GM12878 (cell line): ENCODE measurements around the gene PLRG1. TPM values are rescaled to one million over a fixed set of nuclear protein-coding genes. Genes with fewer than 3 reads are reported as not detected.

Experiments used
- ATAC-seq: fragments of 200-7000 bp; cut with Tn5 transposase; 3 replicates; pipeline ENCODE4 v1.9.1; 2020; ENCODE audit warnings: mild to moderate bottlenecking, moderate library complexity
- BruUV-seq: library from RNA; stranded (reverse); fragments of 400-500 nt; replicated peaks from 2 replicates; lab custom pipeline; 2021; lab: Mats Ljungman, UMichigan
- CTCF ChIA-PET: fragments of 300-600 bp; sonication (Branson Sonifier 250); formaldehyde crosslinking; extraction: SDS; loops from one replicate; lab custom pipeline; 2021; ENCODE audit warnings: inconsistent platforms; lab: Yijun Ruan, JAX
- POLR2A ChIA-PET: fragments of 350-600 bp; formaldehyde crosslinking; extraction: SDS; loops from one replicate; lab custom pipeline; 2021; ENCODE audit warnings: inconsistent platforms; lab: Charles Lee
- RAD21 ChIA-PET: fragments of 300-600 bp; sonication (Branson Sonifier 250); formaldehyde crosslinking; loops from one replicate; lab custom pipeline; 2023; ENCODE audit warnings: antibody characterized with exemption; ENCODE audit not compliant: unreplicated experiment; lab: Charles Lee
- SMC1A ChIA-PET: fragments of 300-600 bp; sonication (Branson Sonifier 250); formaldehyde crosslinking; loops from one replicate; lab custom pipeline; 2023; ENCODE audit not compliant: unreplicated experiment, uncharacterized antibody; lab: Charles Lee
- DNase-seq: peaks from one replicate; pipeline ENCODE4 v3.0.0-alpha.2; 2011; ENCODE audit warnings: low read depth, low spot score
- FAIRE-seq: peaks from 3 replicates; lab custom pipeline; 2011; peaks lifted over from hg19 to GRCh38; lab: Jason Lieb, UNC
- H2AFZ ChIP-seq: 2 replicates; pipeline ENCODE4 v1.6.0; 2011; ENCODE audit warnings: low read depth, low read length, control low read depth; ENCODE audit not compliant: control insufficient read depth
- H3K27ac ChIP-seq: 2 replicates; pipeline ENCODE4 v1.5.1; 2011; ENCODE audit warnings: control low read depth; ENCODE audit not compliant: control insufficient read depth, insufficient read depth
- H3K27me3 ChIP-seq, 2 experiments: replicated peaks in 1 of 2; 2 replicates each; pipeline versions ENCODE4 v1.6.0 to v1.6.1; 2011; ENCODE audit warnings: low read length in 1 of 2; ENCODE audit not compliant: control insufficient read depth in 2 of 2, insufficient read depth in 2 of 2
- H3K36me3 ChIP-seq, 2 experiments: 2 replicates each; pipeline ENCODE4 v1.5.1; 2011; ENCODE audit warnings: low read length in 1 of 2; ENCODE audit not compliant: control insufficient read depth in 2 of 2, insufficient read depth in 2 of 2
- H3K4me1 ChIP-seq: 2 replicates; pipeline ENCODE4 v1.6.1; 2011; ENCODE audit warnings: mild to moderate bottlenecking, low read length, moderate library complexity, mixed read lengths; ENCODE audit not compliant: control insufficient read depth, insufficient read depth
- H3K4me2 ChIP-seq: 2 replicates; pipeline ENCODE4 v1.6.0; 2011; ENCODE audit warnings: control low read depth; ENCODE audit not compliant: control insufficient read depth, insufficient read depth
- H3K4me3 ChIP-seq: fragments of 200-600 bp; sonication (generic); 2 replicates; pipeline ENCODE4 v1.5.1; 2016
- H3K79me2 ChIP-seq: 2 replicates; pipeline ENCODE4 v1.6.0; 2011; ENCODE audit warnings: low read length; ENCODE audit not compliant: control insufficient read depth, insufficient read depth
- H3K9ac ChIP-seq: 2 replicates; pipeline ENCODE4 v1.8.0; 2011; ENCODE audit warnings: low read length, control low read depth, mixed read lengths; ENCODE audit not compliant: control insufficient read depth, insufficient read depth
- H3K9me3 ChIP-seq: replicated peaks from 3 replicates; pipeline ENCODE4 v1.5.1; 2011; ENCODE audit warnings: mild to moderate bottlenecking, low read length; ENCODE audit not compliant: control insufficient read depth, insufficient read depth
- H4K20me1 ChIP-seq: 2 replicates; pipeline ENCODE4 v1.6.0; 2011; ENCODE audit not compliant: control insufficient read depth, insufficient read depth
- CBFB ChIP-seq: IDR thresholded peaks from 2 replicates; pipeline ENCODE4 v1.6.1; 2016; ENCODE audit warnings: antibody characterized with exemption, low read depth
- DPF2 ChIP-seq: fragments of 450-650 bp; IDR thresholded peaks from 2 replicates; pipeline ENCODE4 v1.6.1; 2017; ENCODE audit warnings: mild to moderate bottlenecking
- E4F1 ChIP-seq: fragments of 450-650 bp; IDR thresholded peaks from 2 replicates; pipeline ENCODE4 v1.6.1; 2018; ENCODE audit warnings: borderline replicate concordance, mild to moderate bottlenecking; ENCODE audit not compliant: partially characterized antibody
- ELK1 ChIP-seq: IDR thresholded peaks from 2 replicates; pipeline ENCODE4 v1.6.1; 2012; ENCODE audit warnings: low read depth, low read length, improper control_type of control experiment
- FOS ChIP-seq: IDR thresholded peaks from 3 replicates; pipeline ENCODE4 v1.6.1; 2011; ENCODE audit warnings: borderline replicate concordance; ENCODE audit not compliant: insufficient read length; ENCODE audit errors: extremely low read depth
- FOXM1 ChIP-seq: IDR thresholded peaks from 2 replicates; pipeline ENCODE4 v1.6.1; 2012; ENCODE audit warnings: low read depth, mild to moderate bottlenecking, inconsistent platforms, low read length, moderate library complexity
- HDAC6 ChIP-seq: fragments of 200-600 bp; sonication (generic); IDR thresholded peaks from one replicate; pipeline ENCODE4 v1.8.0; 2017; ENCODE audit warnings: antibody characterized with exemption; ENCODE audit not compliant: unreplicated experiment
- KDM1A ChIP-seq: fragments of 200-600 bp; sonication (generic); IDR thresholded peaks from 2 replicates; pipeline ENCODE4 v1.6.1; 2016; ENCODE audit warnings: borderline replicate concordance
- MYB ChIP-seq: fragments of 150-350 bp; IDR thresholded peaks from 2 replicates; pipeline ENCODE4 v1.6.1; 2014; ENCODE audit warnings: mild to moderate bottlenecking, low read depth, low read length, borderline replicate concordance
- NFXL1 ChIP-seq: fragments of 450-650 bp; IDR thresholded peaks from 2 replicates; pipeline ENCODE4 v1.6.1; 2017; ENCODE audit warnings: antibody characterized with exemption, mild to moderate bottlenecking, borderline replicate concordance
- NKRF ChIP-seq: fragments of 450-650 bp; conservative IDR thresholded peaks from 2 replicates; pipeline ENCODE4 v1.6.1; 2017; ENCODE audit warnings: mild to moderate bottlenecking, moderate library complexity
- POU2F2 ChIP-seq: IDR thresholded peaks from 3 replicates; pipeline ENCODE4 v1.6.1; 2011; ENCODE audit warnings: low read depth, mild to moderate bottlenecking, low read length, borderline replicate concordance
- SMAD1 ChIP-seq: fragments of 450-650 bp; IDR thresholded peaks from 2 replicates; pipeline ENCODE4 v1.6.1; 2018; ENCODE audit warnings: mild to moderate bottlenecking, low read depth; ENCODE audit not compliant: partially characterized antibody
- SREBF1 ChIP-seq: IDR thresholded peaks from 2 replicates; pipeline ENCODE4 v1.6.1; 2012; ENCODE audit warnings: mild to moderate bottlenecking, low read length
- TAF1 ChIP-seq: IDR thresholded peaks from 2 replicates; pipeline ENCODE4 v1.6.1; 2011; ENCODE audit warnings: mild to moderate bottlenecking, low read depth, low read length, borderline replicate concordance
- ZSCAN29 ChIP-seq: fragments of 450-650 bp; IDR thresholded peaks from 2 replicates; pipeline ENCODE4 v1.6.1; 2017; ENCODE audit warnings: mild to moderate bottlenecking, moderate library complexity
- ZZZ3 ChIP-seq: IDR thresholded peaks from 2 replicates; pipeline ENCODE4 v1.6.1; 2011; ENCODE audit warnings: low read depth; ENCODE audit not compliant: control insufficient read depth, insufficient read length
- WGBS: methylation state at CpG from one replicate; pipeline ENCODE4 v1.1.6; 2016; ENCODE audit warnings: low lambda C conversion rate; ENCODE audit not compliant: insufficient replicate concordance, insufficient coverage; ENCODE audit errors: missing lambda C conversion rate; 5-methylcytosine and 5-hydroxymethylcytosine counted together
- in situ Hi-C: fragments of 300-500 bp; cut with MboI; formaldehyde crosslinking; loops from 9 replicates; pipeline ENCODE4 v1.14.3; 2018; ENCODE audit warnings: mixed read lengths
- intact Hi-C: fragments of 100-400 bp; cut with micrococcal nuclease; formaldehyde crosslinking; loops from one replicate; pipeline ENCODE4 v1.14.2; 2022; ENCODE audit not compliant: unreplicated experiment
- polyA plus RNA-seq, 11 experiments: library from polyadenylated mRNA; depleted of rRNA in 4 of 11; unstranded in 6 of 11; stranded (reverse) in 5 of 11; fragments of >200 nt; fragmentation: Nextera tagmentation in 4 of 11; fragmentation: Illumina TruSeq in 1 of 11; extraction: Ambion mirVana in 4 of 11; extraction: Trizol in 1 of 11; gene quantifications; 1 replicate in 1 of 11; 2 replicates in 10 of 11; pipeline versions ENCODE4 v1.2.1 to v1.2.3, GENCODE V29; 2011 to 2016; ENCODE audit warnings: inconsistent platforms in 2 of 11, missing spikeins in 2 of 11, low read depth in 1 of 11
- total RNA-seq, 4 experiments: library from RNA; depleted of rRNA in 3 of 4; stranded (reverse); fragments of >200 nt in 3 of 4; fragmentation: Illumina TruSeq in 1 of 4; extraction: Trizol in 1 of 4; gene quantifications; 2 replicates each; pipeline versions ENCODE4 v1.2.1 to v1.2.3, GENCODE V29; 2013 to 2021

PLRG1 gene
- total and polyA plus RNA-seq, 10 of the 15 experiments (the other 5 are each of a cell fraction or from before 2014, with no cell fraction given), result 54.7 to 182 (median 111) TPM

DNA sequence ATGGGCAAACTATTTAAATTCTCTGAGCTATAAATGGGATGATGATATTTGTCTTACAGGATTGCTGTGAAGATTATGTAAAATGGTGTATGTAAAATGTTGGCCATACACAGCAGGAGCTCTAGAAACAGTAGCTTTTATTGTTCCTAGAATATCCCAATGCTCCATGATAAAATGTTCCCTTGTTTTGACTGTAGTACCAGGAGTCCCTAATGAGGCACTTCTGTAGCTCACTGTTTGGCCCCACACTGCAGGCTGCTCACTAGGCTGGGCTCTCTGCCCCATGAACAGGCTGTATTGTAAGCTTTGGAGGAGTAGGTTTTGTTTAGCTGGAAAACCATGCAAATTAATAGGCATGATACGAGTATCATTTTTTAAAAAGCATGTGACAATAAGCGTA, 43.7 kb upstream of the PLRG1 start:
- H3K9ac ChIP-seq, result no peak overlapping the region
- no peaks in the 10 kb centered on the region for H3K36me3 ChIP-seq
- no peak for DNase-seq
- in situ Hi-C loops, result no loop called here
- H2AFZ ChIP-seq, result no peak overlapping the region
- ChIA-PET RAD21 (interaction anchor here (1.2 kb wide), 1 partner anchor 35 kb away, joined by 3 read pairs; no protein-coding TSS in a partner anchor), POLR2A (no interaction called here), SMC1A (interaction anchor here (0.6 to 1.8 kb wide), 3 partner anchors 13 to 35 kb away, joined by 3 to 5 read pairs (median 3); no protein-coding TSS in a partner anchor), CTCF (interaction anchor here (1.2 to 1.6 kb wide), 2 partner anchors 35 to 41 kb away, joined by 4 to 9 read pairs; no protein-coding TSS in a partner anchor)
- no peaks in the 10 kb centered on the region for H3K79me2 ChIP-seq
- H3K4me2 ChIP-seq, result no peak overlapping the region
- H3K4me3 ChIP-seq, result no peak overlapping the region
- no peaks in the 10 kb centered on the region for H3K27me3 ChIP-seq
- WGBS, result 32% methylated on average over 2 of the region's 2 CpGs
- H3K27ac ChIP-seq, result no peak overlapping the region
- intact Hi-C loops, result no loop called here
- H4K20me1 ChIP-seq, result no peaks in the 10 kb centered on the region
- no peak for FAIRE-seq
- H3K4me1 ChIP-seq, result no peaks in the 10 kb centered on the region
- ATAC-seq, result no peak
- no TSS peak for BruUV-seq
- H3K9me3 ChIP-seq, result no peaks in the 10 kb centered on the region
- TF ChIP-seq ELK1, result no peak
- TF ChIP-seq ZZZ3, result no peak
- no peak for TF ChIP-seq E4F1
- TF ChIP-seq SMAD1, result no peak
- no peak for TF ChIP-seq KDM1A
- TF ChIP-seq NKRF, result no peak
- no peak for TF ChIP-seq TAF1
- no peak for TF ChIP-seq POU2F2
- no peak for TF ChIP-seq MYB
- TF ChIP-seq HDAC6, result no peak
- no peak for TF ChIP-seq CBFB
- no peak for TF ChIP-seq ZSCAN29
- TF ChIP-seq SREBF1, result no peak
- no peak for TF ChIP-seq DPF2
- no peak for TF ChIP-seq FOXM1
- TF ChIP-seq FOS, result no peak
- no peak for TF ChIP-seq NFXL1
